ENCODE data around the gene HOOK2.
"Not testable (repeated sequence)": the region's sequence is repeated elsewhere in the genome, so short reads cannot be mapped to it uniquely, and the experiment has no call there.

HOOK2 gene

GRCh38 chr19:12733369-12734214 lies 41.8 kb downstream of the HOOK2 start:
- TF ChIP-seq CTCF (IDR thresholded peaks at IDR 0.05; ENCODE audit: insufficient read depth, low read length, poor library complexity, severe bottlenecking), result peak; percentile 81
- H3K36me3 ChIP-seq (ENCODE audit: control insufficient read depth, insufficient read depth, low read length), result peaks cover 18% of the 10 kb centered on the region
- DNase-seq (ENCODE audit: extremely low read depth, insufficient read length), result no peak
- H3K4me3 ChIP-seq (replicated peaks; ENCODE audit: low read depth, low read length), result peak overlapping the region; percentile 83
- H3K27me3 ChIP-seq (replicated peaks; ENCODE audit: control insufficient read depth, insufficient read depth, low read length), result no peaks in the 10 kb centered on the region

GRCh38 chr19:12731337-12731736 lies 44.0 kb downstream of the HOOK2 start:
- TF ChIP-seq CTCF (IDR thresholded peaks at IDR 0.05; ENCODE audit: insufficient read depth, low read length, poor library complexity, severe bottlenecking), result no peak
- Histone ChIP-seq H3K36me3 (ENCODE audit: control insufficient read depth, insufficient read depth, low read length) (peaks cover 22% of the 10 kb centered on the region), H3K27me3 (replicated peaks; ENCODE audit: control insufficient read depth, insufficient read depth, low read length) (no peaks in the 10 kb centered on the region), H3K4me3 (replicated peaks; ENCODE audit: low read depth, low read length) (no peak overlapping the region)
- no peak for DNase-seq (ENCODE audit: extremely low read depth, insufficient read length)

- H3K36me3 ChIP-seq (ENCODE audit: control insufficient read depth, insufficient read depth, low read length), result peaks cover 22% of the 10 kb centered on the region
These were observed 45.3 kb downstream of the HOOK2 start for GRCh38 chr19:12730064-12730463.

DNA sequence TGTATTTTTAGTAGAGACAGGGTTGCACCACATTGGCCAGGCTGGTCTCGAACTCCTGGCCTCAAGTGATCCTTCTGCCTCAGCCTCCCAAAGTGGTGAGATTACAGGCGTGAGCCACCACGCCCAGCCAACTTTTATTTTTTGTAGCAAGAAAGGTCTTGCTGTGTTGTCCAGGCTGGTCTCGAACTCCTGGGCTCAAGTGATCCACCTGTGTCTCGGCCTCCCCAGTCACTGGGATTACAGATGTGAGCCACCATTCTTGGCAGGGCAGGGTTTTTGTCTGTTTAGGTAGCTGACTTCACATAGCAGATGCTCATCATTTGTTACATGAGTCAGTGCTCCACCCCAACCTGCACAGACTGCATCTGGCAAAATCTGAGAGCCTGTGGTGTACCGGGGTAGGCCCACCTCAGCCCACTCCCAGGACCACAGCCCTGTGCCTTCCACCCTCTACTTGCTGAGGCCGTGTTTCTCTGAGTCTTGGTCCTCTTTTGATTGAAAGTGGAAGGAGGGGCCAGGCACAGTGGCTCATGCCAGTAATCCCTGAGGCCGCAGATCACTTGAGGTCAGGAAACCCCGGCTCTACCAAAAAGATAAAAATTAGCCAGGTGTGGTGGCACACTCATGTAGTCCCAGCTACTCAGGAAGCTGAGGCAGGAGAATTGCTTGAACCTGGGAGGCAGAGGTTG lies 47.5 kb downstream of the HOOK2 start:
- DNase-seq (ENCODE audit: extremely low read depth, insufficient read length), result no peak
- H3K36me3 ChIP-seq (ENCODE audit: control insufficient read depth, insufficient read depth, low read length), result peaks cover 22% of the 10 kb centered on the region
- no peak for TF ChIP-seq CTCF (IDR thresholded peaks at IDR 0.05; ENCODE audit: insufficient read depth, low read length, poor library complexity, severe bottlenecking)
- no peak overlapping the region for H3K4me3 ChIP-seq (replicated peaks; ENCODE audit: low read depth, low read length)
- H3K27me3 ChIP-seq (replicated peaks; ENCODE audit: control insufficient read depth, insufficient read depth, low read length), result no peaks in the 10 kb centered on the region

More at GRCh38 chr19:12730064-12730463, 45.3 kb downstream of the HOOK2 start:
- TF ChIP-seq CTCF (IDR thresholded peaks at IDR 0.05; ENCODE audit: insufficient read depth, low read length, poor library complexity, severe bottlenecking), result no peak
- Histone ChIP-seq H3K27me3 (replicated peaks; ENCODE audit: control insufficient read depth, insufficient read depth, low read length) (no peaks in the 10 kb centered on the region), H3K4me3 (replicated peaks; ENCODE audit: low read depth, low read length) (no peak overlapping the region)
- no peak for DNase-seq (ENCODE audit: extremely low read depth, insufficient read length)

GRCh38 chr19:12726988-12727316 lies 48.4 kb downstream of the HOOK2 start:
- no peak for DNase-seq (ENCODE audit: extremely low read depth, insufficient read length)
- TF ChIP-seq CTCF (IDR thresholded peaks at IDR 0.05; ENCODE audit: insufficient read depth, low read length, poor library complexity, severe bottlenecking), result no peak
- Histone ChIP-seq H3K27me3 (replicated peaks; ENCODE audit: control insufficient read depth, insufficient read depth, low read length) (no peaks in the 10 kb centered on the region), H3K36me3 (ENCODE audit: control insufficient read depth, insufficient read depth, low read length) (peaks cover 22% of the 10 kb centered on the region), H3K4me3 (replicated peaks; ENCODE audit: low read depth, low read length) (no peak overlapping the region)

GRCh38 chr19:12725612-12726011 lies 49.7 kb downstream of the HOOK2 start:
- H3K27me3 ChIP-seq (replicated peaks; ENCODE audit: control insufficient read depth, insufficient read depth, low read length); DNase-seq (ENCODE audit: extremely low read depth, insufficient read length); H3K4me3 ChIP-seq (replicated peaks; ENCODE audit: low read depth, low read length): not testable (repeated sequence)
- H3K36me3 ChIP-seq (ENCODE audit: control insufficient read depth, insufficient read depth, low read length), result peaks cover 16% of the 10 kb centered on the region
